GM19397 (cell line): ENCODE measurements around the gene ERI3.
"Not testable (repeated sequence)": the region's sequence is repeated elsewhere in the genome, so short reads cannot be mapped to it uniquely, and the experiment has no call there.

Experiments used
- ATAC-seq: cut with Tn5 transposase; IDR thresholded peaks from one replicate; pipeline ENCODE4 v1.9.1; 2021; ENCODE audit warnings: mild to moderate bottlenecking, moderate library complexity; ENCODE audit not compliant: unreplicated experiment

Gene ERI3

DNA sequence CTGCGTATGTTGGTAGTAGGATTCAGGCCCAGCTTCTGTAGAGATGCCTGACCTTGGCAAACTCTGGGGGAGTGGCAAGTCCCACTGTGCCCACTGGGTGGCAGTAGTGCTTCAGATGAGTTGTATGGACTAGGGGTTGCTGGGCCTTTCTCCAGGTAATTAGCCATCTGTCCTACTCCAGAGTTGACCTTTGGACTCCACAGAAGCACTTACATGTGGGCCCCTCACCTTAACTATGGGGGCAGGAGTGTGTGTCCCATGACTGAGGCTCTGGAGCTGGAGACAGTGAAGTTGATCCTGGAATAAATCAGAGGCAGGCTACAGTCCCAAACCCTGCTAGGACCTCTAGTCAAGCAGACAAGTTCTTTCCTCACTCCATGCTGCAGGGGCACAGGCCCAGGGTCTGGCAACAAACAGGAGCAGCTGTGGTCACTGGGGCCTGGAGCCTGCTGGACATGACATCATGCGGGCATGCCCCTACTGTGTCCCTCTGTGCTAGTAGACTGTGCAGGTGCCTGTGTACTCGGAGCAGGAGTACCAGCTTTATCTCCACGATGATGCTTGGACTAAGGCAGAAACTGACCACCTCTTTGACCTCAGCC lies 137.1 kb downstream of the ERI3 start:
- ATAC-seq: no peak

DNA sequence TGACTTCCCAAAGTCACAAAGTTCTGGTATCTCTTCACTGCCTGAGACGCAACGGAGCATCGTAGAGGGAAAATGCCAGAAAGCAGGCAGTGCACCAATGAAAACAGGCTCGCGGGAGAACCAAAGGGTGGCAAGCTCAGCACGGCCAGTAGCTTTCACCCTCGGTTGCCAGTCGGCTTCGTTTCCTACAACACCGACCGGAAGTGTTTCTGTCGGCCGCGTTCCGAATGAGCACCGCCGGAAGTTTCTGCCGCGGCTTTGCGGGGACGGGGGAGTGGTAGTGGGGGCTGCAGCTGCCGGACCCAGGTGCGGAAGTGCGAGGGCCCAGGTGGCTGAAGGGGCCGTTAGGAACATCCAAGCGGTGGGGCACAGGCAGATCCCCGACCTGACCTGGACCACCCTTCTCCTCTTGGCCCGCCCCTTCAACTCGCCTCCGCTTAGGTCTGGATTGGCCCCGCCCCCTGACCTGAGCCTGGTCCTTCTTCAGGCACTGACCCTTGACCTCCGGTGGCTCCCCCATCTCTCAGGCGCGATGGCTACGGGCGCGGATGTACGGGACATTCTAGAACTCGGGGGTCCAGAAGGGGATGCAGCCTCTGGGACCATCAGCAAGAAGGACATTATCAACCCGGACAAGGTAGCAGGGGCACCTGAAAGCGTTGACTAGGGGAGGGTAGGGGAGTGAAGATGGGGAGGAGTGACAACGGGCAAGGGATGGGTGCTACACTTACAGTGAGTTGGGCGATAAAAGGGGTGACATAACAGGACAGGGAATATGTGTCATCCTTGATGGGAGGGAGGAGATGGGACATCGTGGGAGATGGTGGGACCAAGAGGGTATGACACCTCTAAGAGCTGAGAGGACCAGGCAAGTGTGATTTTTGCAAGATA lies 141.6 kb downstream of the ERI3 start, which contains the start of gene DMAP1:
Gene DMAP1 (plus strand): TSS at position 250 of the 891 bp plus-strand sequence. CDS start 283 bp downstream, at position 533.
- ATAC-seq: peak; percentile 59

DNA sequence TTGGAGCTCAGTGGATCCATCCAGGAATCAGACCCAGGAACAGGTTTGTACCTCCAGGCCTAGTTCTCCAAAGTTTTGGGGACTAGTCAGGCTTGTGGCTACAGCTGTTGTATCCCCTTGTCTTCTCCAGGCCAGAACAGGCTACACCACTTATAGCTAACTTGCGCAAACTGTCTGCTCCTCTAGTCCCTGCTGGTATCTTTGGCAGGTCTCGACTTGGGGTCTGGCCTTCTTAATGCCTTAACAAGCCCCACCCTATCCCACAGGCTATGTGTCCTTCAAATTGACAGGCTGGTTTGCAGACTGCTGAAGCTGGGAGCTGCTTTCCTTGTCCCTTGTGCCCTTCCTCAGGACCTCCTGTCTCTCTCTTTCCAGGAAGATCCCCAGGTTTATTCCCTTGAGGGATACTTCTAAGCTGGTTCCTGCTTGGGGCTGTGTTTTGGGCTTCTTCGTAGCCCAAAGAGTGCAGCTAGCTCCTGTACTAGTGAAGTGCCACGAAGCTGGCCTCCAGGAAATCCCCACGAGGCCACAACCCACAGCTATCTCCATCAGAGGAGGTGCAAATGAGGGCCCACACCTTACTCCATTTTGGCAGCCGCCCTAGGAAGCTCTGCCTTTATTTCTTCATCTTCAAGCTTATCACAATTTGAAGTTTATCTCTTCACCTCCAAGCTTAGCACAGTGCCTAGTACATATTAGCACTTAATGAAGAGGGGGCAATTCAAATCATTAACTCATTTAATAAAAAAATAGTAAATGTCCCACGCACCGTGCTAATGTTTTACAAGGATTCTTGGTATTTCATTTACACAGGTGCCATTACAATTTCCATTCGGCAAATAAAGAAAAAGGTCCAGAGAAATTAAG lies 142.5 kb downstream of the ERI3 start:
- no peak for ATAC-seq

DNA sequence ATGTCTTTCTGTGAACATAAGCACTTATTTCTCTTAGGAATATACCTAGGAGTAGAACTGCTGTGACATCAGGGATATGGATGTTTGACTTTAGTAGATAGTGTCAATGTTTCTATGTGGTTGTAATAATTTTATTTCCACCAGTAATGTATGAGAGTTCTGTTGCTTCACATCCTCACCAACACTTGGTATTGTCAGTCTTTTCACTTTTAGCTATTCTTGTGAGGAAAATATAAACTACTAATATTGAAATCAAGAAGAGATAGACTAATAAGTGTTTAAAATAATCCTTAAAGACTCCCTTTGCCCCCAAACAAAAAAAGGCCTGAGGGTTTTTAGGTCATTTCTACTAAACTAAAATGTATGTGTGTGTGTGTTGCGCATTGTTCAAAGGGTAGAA lies 144.5 kb downstream of the ERI3 start:
- ATAC-seq: no peak

DNA sequence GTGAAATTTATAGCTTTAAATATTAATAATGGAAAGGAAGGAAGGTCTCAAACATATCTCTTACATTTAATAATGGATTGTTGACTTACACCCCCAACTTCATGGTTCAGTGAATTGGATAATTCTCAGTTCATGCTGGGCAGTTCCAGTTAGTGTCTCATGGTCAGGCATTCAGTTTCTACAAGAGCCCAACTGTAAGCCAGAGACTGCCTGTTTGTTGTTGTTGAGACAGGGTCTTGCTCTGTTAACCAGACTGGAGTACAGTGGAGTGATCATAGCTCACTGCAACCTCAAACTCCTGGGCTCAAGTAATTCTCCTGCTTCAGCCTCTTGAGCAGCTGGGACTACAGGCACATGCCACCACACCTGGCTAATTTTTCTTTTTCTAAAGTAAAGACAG lies 146.8 kb downstream of the ERI3 start:
- ATAC-seq: no peak

DNA sequence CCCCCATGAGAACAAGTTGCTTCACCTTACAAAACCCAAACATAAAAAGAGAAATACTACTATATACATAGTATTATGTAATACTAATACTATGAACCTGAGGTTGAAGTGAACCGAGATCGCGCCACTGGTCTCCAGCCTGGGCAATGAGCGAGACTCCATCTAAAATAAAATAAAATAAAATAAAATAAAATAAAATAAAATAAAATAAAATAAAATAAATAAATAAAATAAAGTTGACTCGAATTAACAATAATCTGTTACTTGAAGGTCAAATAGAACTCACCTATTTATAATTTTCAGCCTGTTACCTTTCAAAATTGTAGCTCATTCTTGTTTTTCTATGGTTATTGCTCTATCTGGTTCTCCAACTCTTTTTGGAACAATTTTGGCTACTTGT lies 148.5 kb downstream of the ERI3 start:
- ATAC-seq: not testable (repeated sequence)

DNA sequence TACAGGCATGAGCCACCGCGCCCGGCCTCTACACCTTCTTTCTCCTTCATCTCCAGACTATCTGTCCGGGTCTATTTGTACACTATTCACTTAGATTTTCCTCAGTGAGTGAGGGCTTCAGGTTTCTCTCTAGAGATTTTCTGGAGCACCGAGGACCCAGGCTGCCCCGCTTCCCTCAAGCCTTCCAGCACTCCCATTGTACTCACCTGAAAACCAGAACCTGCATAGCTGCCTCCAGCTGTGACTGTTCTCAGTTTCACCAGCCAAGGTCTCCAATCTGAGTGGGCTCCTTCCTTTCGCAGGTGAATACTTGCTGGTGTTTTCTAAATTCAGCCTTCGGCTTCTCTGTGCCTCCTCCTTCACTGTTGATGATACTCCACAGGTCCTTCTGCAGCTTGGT lies 154.7 kb downstream of the ERI3 start:
- no peak for ATAC-seq

DNA sequence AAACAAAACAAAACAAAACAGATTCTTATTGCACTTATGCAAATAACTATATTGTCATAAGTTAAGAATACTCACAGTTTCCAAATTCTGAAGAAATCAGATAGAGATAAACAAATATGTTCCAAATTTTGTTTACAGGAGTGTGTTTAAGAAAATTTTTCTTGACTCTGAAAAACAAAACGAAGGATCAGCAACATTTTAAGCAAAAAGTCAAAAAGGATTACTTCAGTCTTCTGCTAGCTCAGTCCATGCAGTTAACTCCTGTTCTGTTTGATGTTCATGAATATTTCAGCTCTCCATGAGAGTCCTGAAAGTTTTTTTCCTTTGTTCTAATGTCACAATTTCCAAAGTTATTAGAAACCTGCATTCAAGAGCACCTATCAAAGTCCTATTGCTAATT lies 180.4 kb downstream of the ERI3 start:
- no peak for ATAC-seq
